ENCODE data around the gene MEGF11.

The MEGF11 gene

DNA sequence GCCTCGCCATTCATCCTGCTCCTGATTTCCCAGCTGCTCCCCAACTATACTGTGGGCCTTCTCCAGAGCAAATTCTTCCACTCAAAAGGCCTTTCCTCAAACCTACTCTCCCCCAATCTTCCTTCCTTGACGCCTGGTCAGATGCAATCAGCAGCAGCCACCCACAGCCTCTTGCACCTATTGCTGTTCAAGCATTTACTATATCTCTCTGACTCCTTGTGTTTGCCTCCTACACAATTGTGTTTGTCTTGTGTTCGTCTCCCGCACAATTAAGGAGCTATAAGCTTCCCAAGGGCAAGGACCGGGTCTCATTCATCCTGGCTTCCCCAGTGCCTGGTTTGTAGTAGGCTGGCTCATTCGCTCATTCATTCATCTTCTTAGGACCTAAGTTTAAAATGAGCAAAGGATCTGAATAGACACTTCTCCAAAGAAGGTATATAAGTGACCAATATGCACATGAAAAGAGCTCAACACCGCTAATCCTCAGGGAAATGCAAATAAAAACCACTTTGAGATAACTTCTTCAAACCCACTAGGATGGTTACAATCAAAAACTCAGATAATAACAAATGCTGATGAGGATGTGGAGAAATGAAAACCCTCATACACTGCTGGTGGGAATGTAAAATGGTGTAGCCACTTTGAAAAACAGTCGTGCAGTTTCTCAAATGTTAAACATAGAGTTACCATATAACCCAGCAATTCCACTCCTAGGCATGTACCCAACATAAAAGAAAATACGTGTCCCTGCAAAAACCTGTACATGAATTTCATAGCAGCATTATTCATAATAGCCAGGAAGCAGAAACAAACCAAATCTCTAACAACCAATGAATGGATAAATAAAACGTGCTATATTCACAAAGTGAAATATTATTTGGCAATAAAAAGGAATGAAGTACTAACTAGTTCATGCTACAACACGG lies 31.0 kb downstream of the MEGF11 start:
- DNase-seq (ENCODE audit: insufficient read length, low spot score) (no peak), FAIRE-seq (no peak)

DNA sequence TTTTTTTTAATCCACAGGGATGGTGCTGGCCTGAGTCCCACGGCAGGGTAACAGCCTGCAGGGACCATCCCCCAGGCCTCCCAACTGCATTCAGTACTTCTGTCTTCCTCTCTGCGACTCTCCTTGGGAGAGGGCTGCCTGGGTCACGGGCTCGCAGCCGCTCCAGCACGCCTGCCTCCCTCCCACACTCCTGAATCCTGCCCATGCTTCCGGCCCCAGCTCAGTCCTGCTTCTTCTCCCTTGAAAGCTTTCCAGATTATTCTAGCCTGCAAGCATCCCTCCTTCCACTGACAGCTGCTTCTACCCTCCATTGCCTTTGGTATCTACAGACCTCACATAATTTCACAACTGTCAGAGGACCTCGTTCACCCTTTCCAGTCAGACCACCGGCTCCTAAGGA lies 32.4 kb downstream of the MEGF11 start:
- FAIRE-seq, result no peak
- no peak for DNase-seq (ENCODE audit: insufficient read length, low spot score)

- DNase-seq (ENCODE audit: insufficient read length, low spot score), result no peak
- FAIRE-seq, result no peak
Measured at GRCh38 chr15:66220601-66221000, 32.9 kb downstream of the MEGF11 start.

DNA sequence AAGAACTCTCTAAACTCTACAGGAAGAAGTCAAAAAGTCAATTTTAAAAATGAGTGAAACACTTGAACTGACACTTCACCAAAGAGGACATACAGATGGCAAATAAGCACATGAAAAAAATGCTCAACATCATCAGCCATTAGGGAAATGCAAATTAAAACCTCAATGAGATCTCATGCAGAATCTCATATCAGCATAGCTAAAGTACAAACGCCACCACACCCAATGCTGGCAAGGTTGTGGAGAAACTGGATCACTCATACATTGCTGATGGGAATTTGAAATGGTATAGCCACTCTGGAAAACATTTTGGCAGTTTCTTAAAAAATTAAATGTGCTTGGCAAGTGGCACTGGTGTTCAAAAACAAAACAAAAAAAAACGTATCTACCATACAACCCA lies 34.2 kb downstream of the MEGF11 start:
- FAIRE-seq (no peak), DNase-seq (ENCODE audit: insufficient read length, low spot score) (no peak)

- FAIRE-seq (no peak), DNase-seq (ENCODE audit: insufficient read length, low spot score) (no peak)
Measured at GRCh38 chr15:66216806-66217205, 36.7 kb downstream of the MEGF11 start.

- no peak for DNase-seq (ENCODE audit: insufficient read length, low spot score)
- FAIRE-seq, result no peak
Measured at GRCh38 chr15:66215811-66216210, 37.7 kb downstream of the MEGF11 start.

GRCh38 chr15:66214246-66214645 lies 39.3 kb downstream of the MEGF11 start:
- DNase-seq (ENCODE audit: insufficient read length, low spot score) (no peak), FAIRE-seq (no peak)

DNA sequence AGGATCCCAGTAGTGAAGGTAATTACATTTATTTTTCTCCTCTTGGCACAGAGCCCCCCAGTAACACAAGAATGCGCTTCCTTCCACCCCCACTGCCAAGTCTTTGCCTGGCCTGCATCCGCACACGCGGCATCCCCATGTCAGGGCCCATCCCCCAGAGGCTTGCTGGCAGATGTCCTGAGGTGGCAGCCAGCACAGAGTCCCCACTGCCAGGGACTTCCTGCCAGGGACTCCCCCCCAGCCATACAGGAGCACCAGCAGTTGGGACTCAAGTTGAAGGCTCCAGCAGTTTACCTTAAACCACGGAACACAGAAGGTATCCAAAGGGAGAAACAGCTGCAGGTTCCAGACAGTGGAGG lies 41.0 kb downstream of the MEGF11 start:
- FAIRE-seq, result no peak

GRCh38 chr15:66211670-66212562 lies 41.6 kb downstream of the MEGF11 start:
- no peak for FAIRE-seq

More for the DNA sequence above, 41.0 kb downstream of the MEGF11 start:
- DNase-seq (ENCODE audit: insufficient read length, low spot score), result no peak

DNA sequence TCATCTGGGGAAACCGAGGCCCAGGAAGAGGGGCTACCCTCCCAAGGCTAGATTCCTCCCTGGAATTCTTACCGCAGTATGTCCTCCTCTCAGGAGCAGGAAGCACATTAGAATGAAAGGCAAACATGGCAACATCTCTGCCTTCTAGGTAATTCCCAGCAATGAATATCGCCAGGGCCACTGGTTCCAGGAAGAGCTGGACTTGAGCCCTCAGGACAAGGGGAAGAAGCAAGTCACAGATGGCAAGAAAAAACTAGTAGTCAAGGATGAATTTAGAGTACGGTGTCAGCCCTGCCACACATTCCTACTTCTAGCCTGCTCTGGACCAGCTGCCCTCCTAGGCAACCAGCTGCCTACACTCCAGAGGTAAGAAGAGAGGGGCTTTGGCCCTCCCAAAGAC lies 42.9 kb downstream of the MEGF11 start:
- FAIRE-seq (no peak), DNase-seq (ENCODE audit: insufficient read length, low spot score) (no peak)

More at GRCh38 chr15:66211670-66212562, 41.6 kb downstream of the MEGF11 start:
- no peak for DNase-seq (ENCODE audit: insufficient read length, low spot score)

DNA sequence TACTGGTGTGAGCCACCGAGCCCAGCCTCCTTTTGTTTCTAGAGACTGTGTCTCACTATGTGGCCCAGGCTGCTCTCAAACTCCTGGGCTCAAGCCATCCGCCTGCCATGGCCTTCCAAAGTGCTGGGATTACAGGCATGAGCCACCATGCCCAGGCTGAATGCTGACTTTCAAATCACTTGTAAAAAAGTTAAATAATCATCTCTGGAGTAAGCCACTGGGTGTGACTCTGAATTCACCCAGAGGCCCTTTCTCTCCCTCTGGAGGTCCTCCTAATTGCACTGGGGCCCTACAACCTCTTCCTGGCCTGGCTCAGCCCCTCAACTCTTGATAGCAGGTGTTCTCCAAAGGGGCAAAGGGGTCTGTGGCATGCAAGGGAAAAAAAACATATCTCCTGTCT lies 54.8 kb downstream of the MEGF11 start:
- DNase-seq (ENCODE audit: insufficient read length, low spot score) (no peak), FAIRE-seq (no peak)

DNA sequence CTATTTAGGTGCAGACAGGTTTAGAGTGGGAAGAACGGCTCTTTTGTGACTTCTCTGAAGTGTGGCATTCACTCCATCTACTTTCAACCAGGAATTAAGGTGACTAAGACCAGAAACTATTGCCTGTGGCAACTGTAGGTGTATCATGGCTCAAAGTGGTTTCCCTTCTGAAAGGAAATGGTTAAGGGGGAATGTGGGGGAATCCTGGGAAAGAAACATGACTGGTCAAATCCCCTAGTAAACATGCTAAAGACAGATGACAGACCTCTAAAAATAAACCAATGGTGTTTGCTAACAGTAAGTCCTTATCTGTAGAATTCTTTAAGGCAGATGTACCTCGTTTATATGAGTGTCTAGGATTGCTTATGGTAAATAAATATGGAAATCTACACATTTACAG lies 56.9 kb downstream of the MEGF11 start:
- FAIRE-seq (no peak), DNase-seq (ENCODE audit: insufficient read length, low spot score) (no peak)

DNA sequence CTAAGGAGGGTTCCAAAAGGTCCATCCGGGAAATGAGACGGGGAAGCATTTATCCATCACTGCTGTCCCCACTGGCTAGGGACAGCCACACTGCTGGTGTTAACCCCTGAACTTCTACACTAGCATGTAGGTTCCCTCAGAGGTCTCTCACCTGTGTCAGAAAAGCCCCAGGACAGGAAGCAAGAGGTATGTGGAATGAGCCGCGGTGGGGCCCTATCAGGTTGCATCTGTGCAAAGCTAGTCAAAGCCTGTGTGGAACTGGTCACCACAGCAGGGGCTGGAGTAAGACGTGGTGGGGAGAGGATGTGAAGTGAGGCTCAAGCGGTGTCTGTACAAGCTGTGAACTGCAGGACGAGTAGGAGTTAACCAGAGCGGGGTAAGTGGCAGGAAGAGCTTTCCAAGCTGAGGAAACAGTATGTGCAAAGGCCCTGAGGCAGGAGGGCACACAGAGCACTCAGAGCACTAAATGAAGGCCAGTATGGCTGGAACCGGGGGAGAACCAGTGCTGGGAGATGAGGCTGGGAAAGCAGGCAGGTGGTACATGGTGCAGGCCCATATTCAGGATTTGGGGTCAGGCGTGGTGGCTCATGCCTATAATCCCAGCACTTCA lies 57.8 kb downstream of the MEGF11 start:
- FAIRE-seq, result no peak
- DNase-seq (ENCODE audit: insufficient read length, low spot score), result no peak

GRCh38 chr15:66193066-66193465 lies 60.5 kb downstream of the MEGF11 start:
- DNase-seq (ENCODE audit: insufficient read length, low spot score), result no peak
- no peak for FAIRE-seq

GRCh38 chr15:66190746-66191145 lies 62.8 kb downstream of the MEGF11 start:
- DNase-seq (ENCODE audit: insufficient read length, low spot score) (no peak), FAIRE-seq (no peak)

DNA sequence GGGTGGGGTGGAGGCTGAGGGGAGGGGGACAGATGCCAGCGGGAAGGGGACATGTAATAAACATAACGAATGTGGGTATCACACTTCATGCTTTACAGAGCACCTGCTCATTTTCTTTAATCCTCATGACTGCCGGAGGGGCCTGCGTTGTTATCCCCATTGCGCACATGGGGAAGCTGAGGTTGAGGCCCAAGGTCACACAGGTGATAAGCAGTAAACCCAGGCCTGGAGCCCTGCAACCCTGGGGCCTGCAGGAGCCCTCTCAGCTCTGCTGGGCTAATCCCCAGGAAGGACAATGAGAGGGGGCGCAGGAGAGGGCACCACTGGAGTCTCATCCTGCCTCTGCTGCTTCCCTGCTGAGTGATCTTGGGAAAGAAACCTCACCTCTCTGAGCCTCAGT lies 64.3 kb downstream of the MEGF11 start:
- DNase-seq (ENCODE audit: insufficient read length, low spot score) (no peak), FAIRE-seq (no peak)

- FAIRE-seq (no peak), DNase-seq (ENCODE audit: insufficient read length, low spot score) (no peak)
Measured at GRCh38 chr15:66188464-66188863, 65.1 kb downstream of the MEGF11 start.

- DNase-seq (ENCODE audit: insufficient read length, low spot score) (no peak), FAIRE-seq (no peak)
Measured at GRCh38 chr15:66187271-66187670, 66.3 kb downstream of the MEGF11 start.

DNA sequence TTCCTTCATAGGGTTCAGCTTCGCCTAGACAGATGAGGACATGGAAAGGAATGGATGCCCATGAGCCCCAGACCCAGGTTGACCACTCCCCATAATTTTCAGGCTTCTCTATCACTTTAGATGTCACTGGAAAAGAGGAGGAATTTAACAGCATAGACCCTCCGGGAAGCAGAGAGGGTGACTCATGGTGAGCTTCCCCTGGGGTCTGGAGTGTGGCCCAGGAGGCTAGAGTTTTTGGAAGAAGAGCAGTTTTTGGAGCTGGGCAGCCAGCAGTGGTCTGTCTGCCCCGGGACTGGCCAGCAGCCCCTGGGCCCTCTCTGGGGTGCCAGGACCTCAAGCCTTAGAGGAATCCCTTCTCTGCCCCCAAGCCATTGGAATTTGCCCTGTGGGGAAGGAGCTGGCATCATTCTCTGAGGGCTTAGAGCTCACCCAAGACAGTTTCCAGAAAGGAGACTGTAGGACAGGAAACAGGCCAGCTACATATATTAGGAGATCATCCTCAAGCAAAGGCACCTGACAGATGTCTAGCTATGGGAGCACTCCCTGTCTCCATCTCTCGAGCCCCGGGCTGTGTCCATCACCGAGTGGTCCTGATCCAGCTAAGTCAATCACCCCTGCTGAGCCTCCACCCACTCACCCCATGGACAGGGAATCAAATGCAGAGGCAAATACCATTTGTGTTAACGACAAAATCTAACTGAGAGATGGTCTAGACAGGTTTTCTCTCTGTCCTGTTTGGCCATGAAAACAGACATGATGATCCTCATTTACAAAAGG lies 67.3 kb downstream of the MEGF11 start:
- FAIRE-seq (no peak), DNase-seq (ENCODE audit: insufficient read length, low spot score) (no peak)
